ENCODE data around the gene TTLL11.

DNA sequence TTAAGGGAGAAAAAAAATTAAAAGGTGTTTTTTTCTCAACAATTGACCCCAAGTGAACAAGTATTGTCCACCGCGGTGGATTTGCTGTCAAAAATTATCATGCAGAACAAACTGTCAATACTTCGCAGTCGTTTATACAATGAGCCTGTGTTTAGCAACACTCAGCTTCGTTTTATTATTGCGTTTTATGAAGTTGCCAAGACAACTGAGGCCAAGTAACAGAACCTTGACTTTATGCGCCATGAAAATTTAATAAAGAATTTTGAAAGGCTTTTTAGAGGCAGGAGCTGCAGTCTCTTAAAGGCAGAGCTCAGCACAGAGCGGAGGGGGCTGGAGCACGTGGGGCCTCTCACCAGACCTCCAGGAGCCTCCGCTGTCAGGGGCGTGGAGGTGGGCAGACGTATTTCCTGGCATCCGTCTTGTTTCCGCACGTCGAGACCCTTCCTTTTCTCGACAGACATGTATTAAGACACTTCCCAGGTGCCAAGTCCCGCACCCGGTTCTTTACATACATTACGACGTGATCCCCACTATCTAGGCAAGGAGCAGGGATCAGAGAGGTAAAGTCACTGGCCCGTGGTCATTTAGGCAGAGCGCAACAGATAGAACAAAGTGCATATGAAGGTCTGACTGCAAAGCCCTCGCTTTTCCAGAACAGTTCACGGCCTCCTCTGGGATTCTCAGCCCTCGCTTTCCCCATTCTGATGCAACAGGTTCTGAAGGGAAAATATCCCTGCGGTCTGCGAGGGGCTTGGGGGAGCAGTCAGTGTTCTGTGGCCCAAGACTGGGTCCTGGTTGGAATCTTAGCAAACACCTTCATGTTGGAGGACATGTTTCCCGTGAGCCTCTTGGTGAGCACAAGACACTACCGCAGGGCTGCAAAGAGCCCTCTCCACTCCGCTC is 277.3 kb downstream of the TTLL11 start:
- TF ChIP-seq, protein P1, sequence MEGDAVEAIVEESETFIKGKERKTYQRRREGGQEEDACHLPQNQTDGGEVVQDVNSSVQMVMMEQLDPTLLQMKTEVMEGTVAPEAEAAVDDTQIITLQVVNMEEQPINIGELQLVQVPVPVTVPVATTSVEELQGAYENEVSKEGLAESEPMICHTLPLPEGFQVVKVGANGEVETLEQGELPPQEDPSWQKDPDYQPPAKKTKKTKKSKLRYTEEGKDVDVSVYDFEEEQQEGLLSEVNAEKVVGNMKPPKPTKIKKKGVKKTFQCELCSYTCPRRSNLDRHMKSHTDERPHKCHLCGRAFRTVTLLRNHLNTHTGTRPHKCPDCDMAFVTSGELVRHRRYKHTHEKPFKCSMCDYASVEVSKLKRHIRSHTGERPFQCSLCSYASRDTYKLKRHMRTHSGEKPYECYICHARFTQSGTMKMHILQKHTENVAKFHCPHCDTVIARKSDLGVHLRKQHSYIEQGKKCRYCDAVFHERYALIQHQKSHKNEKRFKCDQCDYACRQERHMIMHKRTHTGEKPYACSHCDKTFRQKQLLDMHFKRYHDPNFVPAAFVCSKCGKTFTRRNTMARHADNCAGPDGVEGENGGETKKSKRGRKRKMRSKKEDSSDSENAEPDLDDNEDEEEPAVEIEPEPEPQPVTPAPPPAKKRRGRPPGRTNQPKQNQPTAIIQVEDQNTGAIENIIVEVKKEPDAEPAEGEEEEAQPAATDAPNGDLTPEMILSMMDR (IDR thresholded peaks at IDR 0.05): no peak
- TF ChIP-seq ZFX (IDR thresholded peaks at IDR 0.05; ENCODE audit: borderline replicate concordance): no peak

Measured in 22Rv1 (cell line).